CD14-positive monocyte (primary cell): Measurements from ENCODE around the gene BCAN. TPM values are rescaled to one million over a fixed set of nuclear protein-coding genes. Genes with fewer than 3 reads are reported as not detected.

Experiments used
- DNase-seq, 3 donors: peaks; one replicate each; pipeline ENCODE4 v3.0.0-alpha.2; 2011 to 2022
- H2AFZ ChIP-seq: 2 replicates; pipeline ENCODE4 v1.6.0; 2012; ENCODE audit warnings: mild to moderate bottlenecking, low read depth, low read length, inconsistent platforms; ENCODE audit not compliant: insufficient read depth, poor library complexity, severe bottlenecking
- H3K27ac ChIP-seq, 2 donors: 1 replicate in 1 of 2; 2 replicates in 1 of 2; pipeline ENCODE4 v1.5.1; 2012 to 2013; ENCODE audit warnings: low read length in 2 of 2, control low read depth in 1 of 2, inconsistent platforms in 1 of 2, low read depth in 1 of 2, mild to moderate bottlenecking in 1 of 2
- H3K27me3 ChIP-seq, 2 donors: one replicate each; pipeline versions ENCODE4 v1.6.0 to v1.6.1; 2011 to 2013; ENCODE audit warnings: low read length in 2 of 2; ENCODE audit not compliant: control insufficient read depth in 2 of 2, insufficient read depth in 2 of 2
- H3K36me3 ChIP-seq, 2 donors: replicated peaks in 1 of 2; 1 replicate in 1 of 2; 2 replicates in 1 of 2; pipeline versions ENCODE4 v1.5.1 to v1.6.1; 2012 to 2013; ENCODE audit warnings: low read length in 2 of 2, control low read depth in 1 of 2, inconsistent platforms in 1 of 2, mild to moderate bottlenecking in 1 of 2; ENCODE audit not compliant: insufficient read depth in 2 of 2, control insufficient read depth in 1 of 2
- H3K4me1 ChIP-seq, 2 donors: 1 replicate in 1 of 2; 2 replicates in 1 of 2; pipeline versions ENCODE4 v1.5.1 to v1.6.1; 2012 to 2013; ENCODE audit warnings: low read length in 2 of 2, control low read depth in 1 of 2, inconsistent platforms in 1 of 2, mild to moderate bottlenecking in 1 of 2, moderate library complexity in 1 of 2; ENCODE audit not compliant: insufficient read depth in 2 of 2, control insufficient read depth in 1 of 2
- H3K4me2 ChIP-seq: replicated peaks from 2 replicates; pipeline ENCODE3; 2012; ENCODE audit warnings: low read length, moderate library complexity, mild to moderate bottlenecking; ENCODE audit not compliant: poor library complexity, severe bottlenecking; ENCODE audit errors: extremely low read depth
- H3K4me3 ChIP-seq, 3 experiments: fragments of 200-600 bp in 1 of 3; sonication (generic) in 1 of 3; replicated peaks in 1 of 3; 1 replicate in 2 of 3; 2 replicates in 1 of 3; pipeline ENCODE4 v1.5.1; 2011 to 2013; ENCODE audit warnings: low read length in 3 of 3, mild to moderate bottlenecking in 3 of 3, control low read depth in 2 of 3, low read depth in 2 of 3, inconsistent platforms in 1 of 3, moderate library complexity in 1 of 3
- H3K79me2 ChIP-seq: 2 replicates; pipeline ENCODE4 v1.6.0; 2012; ENCODE audit warnings: mild to moderate bottlenecking, control low read depth, inconsistent platforms, low read length, moderate library complexity; ENCODE audit not compliant: insufficient read depth
- H3K9ac ChIP-seq: 2 replicates; pipeline ENCODE4 v1.6.0; 2017; ENCODE audit warnings: low read length, mild to moderate bottlenecking; ENCODE audit not compliant: insufficient read depth, poor library complexity, severe bottlenecking
- H3K9me3 ChIP-seq, 2 donors: replicated peaks in 1 of 2; 1 replicate in 1 of 2; 2 replicates in 1 of 2; pipeline versions ENCODE4 v1.5.1 to v1.6.1; 2012 to 2013; ENCODE audit warnings: low read length in 2 of 2, control low read depth in 1 of 2; ENCODE audit not compliant: control insufficient read depth in 1 of 2, insufficient read depth in 1 of 2
- H4K20me1 ChIP-seq: 2 replicates; pipeline ENCODE4 v1.6.0; 2012; ENCODE audit warnings: mild to moderate bottlenecking, low read length, control low read depth, moderate library complexity; ENCODE audit not compliant: insufficient read depth
- H3K27ac Mint-ChIP-seq, 7 donors: one replicate each; pipeline ENCODE4 v1.8.0; 2020; ENCODE audit warnings: mild to moderate bottlenecking in 7 of 7, mixed read lengths in 7 of 7, moderate library complexity in 6 of 7, inconsistent platforms in 2 of 7
- H3K27me3 Mint-ChIP-seq, 3 donors: one replicate each; pipeline ENCODE4 v1.8.0; 2021 to 2022; ENCODE audit warnings: low read depth in 3 of 3, mild to moderate bottlenecking in 3 of 3, mixed read lengths in 3 of 3, moderate library complexity in 3 of 3, inconsistent platforms in 1 of 3
- H3K36me3 Mint-ChIP-seq, 2 donors: one replicate each; pipeline ENCODE4 v1.8.0; 2020; ENCODE audit warnings: mixed read lengths in 2 of 2, inconsistent platforms in 1 of 2, mild to moderate bottlenecking in 1 of 2
- H3K4me1 Mint-ChIP-seq: one replicate; pipeline ENCODE4 v1.8.0; 2020; ENCODE audit warnings: mild to moderate bottlenecking, mixed read lengths
- H3K4me3 Mint-ChIP-seq, 2 donors: one replicate each; pipeline ENCODE4 v1.8.0; 2020; ENCODE audit warnings: mild to moderate bottlenecking in 2 of 2, mixed read lengths in 2 of 2, moderate library complexity in 1 of 2
- H3K9me3 Mint-ChIP-seq, 7 donors: one replicate each; pipeline ENCODE4 v1.8.0; 2020 to 2022; ENCODE audit warnings: mixed read lengths in 7 of 7, mild to moderate bottlenecking in 6 of 7, moderate library complexity in 6 of 7, inconsistent platforms in 2 of 7
- WGBS: methylation state at CpG from one replicate; pipeline ENCODE4 v1.1.5; 2013; ENCODE audit warnings: missing lambda C conversion rate; ENCODE audit not compliant: insufficient coverage; 5-methylcytosine and 5-hydroxymethylcytosine counted together
- intact Hi-C, 2 donors: fragments of 100-400 bp; cut with micrococcal nuclease; formaldehyde crosslinking; loops; one replicate each; pipeline versions ENCODE4 v1.15.0 to v1.15.1; 2023
- polyA plus RNA-seq, 3 donors: library from polyadenylated mRNA; depleted of rRNA in 1 of 3; unstranded in 2 of 3; stranded (reverse) in 1 of 3; fragments of 300-500 nt in 2 of 3; fragments of >200 nt in 1 of 3; fragmentation: Illumina TruSeq in 2 of 3; gene quantifications; 1 replicate in 2 of 3; 2 replicates in 1 of 3; pipeline ENCODE4 v1.2.3, GENCODE V29; 2012 to 2021
- TF ChIP-seq, protein P1 (sequence below): fragments of 200-600 bp; IDR thresholded peaks from one replicate; pipeline ENCODE4 v1.8.0; 2022; ENCODE audit warnings: antibody characterized with exemption, mild to moderate bottlenecking

BCAN gene
- polyA plus RNA-seq, 3 donors = not detected

DNA sequence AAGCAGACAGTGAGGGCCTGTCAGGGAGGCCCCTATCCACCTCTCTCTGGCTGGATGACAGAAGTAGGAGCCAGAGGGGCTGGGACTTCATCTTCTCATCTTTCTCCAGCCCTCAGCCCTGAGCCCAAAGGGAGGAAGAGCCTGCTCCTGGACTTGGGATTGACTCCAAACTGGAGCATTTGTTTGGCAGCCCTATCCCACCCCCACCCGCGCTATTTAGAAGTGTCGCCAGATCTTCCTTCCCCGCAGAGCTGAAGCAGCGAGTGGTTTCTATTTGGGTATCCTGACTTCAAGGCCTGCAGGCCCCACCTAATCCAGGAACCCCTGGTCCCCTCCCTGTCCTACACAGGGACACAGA lies 25.7 kb downstream of the BCAN start:
- no peaks in the 10 kb centered on the region for H4K20me1 ChIP-seq
- no peak overlapping the region for H3K4me3 Mint-ChIP-seq
- no peaks in the 10 kb centered on the region for H3K36me3 ChIP-seq
- peaks cover 0 to 4% (median 0%) of the 10 kb centered on the region in 7 donors for H3K9me3 Mint-ChIP-seq
- H3K36me3 Mint-ChIP-seq = no peaks in the 10 kb centered on the region
- intact Hi-C loops = no loop called here
- no peak overlapping the region for H3K27ac ChIP-seq
- no peak overlapping the region for H3K27ac Mint-ChIP-seq
- no peaks in the 10 kb centered on the region for H3K79me2 ChIP-seq
- peaks cover 30% of the 10 kb centered on the region for H3K4me1 Mint-ChIP-seq
- H3K4me2 ChIP-seq = no peak overlapping the region
- DNase-seq = no peak
- H3K4me3 ChIP-seq = no peak overlapping the region
- H3K4me1 ChIP-seq = peaks cover 28 to 39% of the 10 kb centered on the region in 2 donors
- no peaks in the 10 kb centered on the region for H3K9me3 ChIP-seq
- no peak overlapping the region for H2AFZ ChIP-seq
- H3K27me3 Mint-ChIP-seq = peaks cover 30 to 60% (median 30%) of the 10 kb centered on the region in 3 donors
- TF ChIP-seq, protein P1, sequence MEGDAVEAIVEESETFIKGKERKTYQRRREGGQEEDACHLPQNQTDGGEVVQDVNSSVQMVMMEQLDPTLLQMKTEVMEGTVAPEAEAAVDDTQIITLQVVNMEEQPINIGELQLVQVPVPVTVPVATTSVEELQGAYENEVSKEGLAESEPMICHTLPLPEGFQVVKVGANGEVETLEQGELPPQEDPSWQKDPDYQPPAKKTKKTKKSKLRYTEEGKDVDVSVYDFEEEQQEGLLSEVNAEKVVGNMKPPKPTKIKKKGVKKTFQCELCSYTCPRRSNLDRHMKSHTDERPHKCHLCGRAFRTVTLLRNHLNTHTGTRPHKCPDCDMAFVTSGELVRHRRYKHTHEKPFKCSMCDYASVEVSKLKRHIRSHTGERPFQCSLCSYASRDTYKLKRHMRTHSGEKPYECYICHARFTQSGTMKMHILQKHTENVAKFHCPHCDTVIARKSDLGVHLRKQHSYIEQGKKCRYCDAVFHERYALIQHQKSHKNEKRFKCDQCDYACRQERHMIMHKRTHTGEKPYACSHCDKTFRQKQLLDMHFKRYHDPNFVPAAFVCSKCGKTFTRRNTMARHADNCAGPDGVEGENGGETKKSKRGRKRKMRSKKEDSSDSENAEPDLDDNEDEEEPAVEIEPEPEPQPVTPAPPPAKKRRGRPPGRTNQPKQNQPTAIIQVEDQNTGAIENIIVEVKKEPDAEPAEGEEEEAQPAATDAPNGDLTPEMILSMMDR = no peak
- WGBS = no CpG with 5 or more reads among the region's 5 CpGs
- H3K9ac ChIP-seq = no peak overlapping the region
- H3K27me3 ChIP-seq = peaks cover 0 to 16% of the 10 kb centered on the region in 2 donors

DNA sequence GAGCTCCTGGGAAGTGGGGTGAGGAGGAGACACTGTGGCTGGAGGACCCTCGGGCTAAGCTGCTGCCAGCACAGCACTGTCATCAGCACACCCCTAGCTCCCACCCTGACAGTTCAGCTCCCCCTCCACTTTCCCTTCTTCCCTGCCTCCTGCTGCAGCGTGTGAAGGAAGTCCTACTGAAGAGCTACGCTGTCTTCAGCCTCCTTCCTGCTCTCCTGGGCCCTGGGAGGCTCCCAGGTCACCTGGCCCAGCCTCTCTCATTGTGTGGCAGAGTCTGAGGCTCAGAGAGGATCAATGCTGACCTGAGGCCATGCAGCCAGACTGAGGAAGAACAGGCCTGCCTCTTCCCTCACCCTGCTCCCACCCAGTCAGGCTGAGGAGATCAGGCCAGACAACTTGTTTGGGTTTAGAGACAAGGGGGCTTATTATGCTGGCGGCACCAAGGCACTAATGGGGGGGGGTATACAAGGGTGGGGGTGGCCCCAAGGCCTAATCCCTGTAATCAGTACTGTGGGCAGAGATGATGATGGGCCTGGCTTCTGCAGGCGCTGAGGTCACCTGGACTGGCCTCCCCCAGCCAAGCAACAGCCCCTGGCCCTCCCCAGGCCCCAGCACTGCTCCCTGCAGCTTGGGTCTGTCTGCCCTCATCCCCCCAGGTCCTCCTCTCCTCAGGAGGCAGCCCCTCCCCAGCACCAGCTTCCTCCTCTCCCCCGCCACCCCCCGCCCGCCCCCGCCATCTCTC lies 26.2 kb downstream of the BCAN start:
- Mint-ChIP-seq H3K36me3 (no peaks in the 10 kb centered on the region), H3K4me3 (no peak overlapping the region), H3K4me1 (peaks cover 25% of the 10 kb centered on the region), H3K27me3 (peaks cover 33 to 65% (median 36%) of the 10 kb centered on the region in 3 donors), H3K9me3 (peaks cover 0 to 4% (median 0%) of the 10 kb centered on the region in 7 donors), H3K27ac (no peak overlapping the region)
- Histone ChIP-seq H3K9me3 (no peaks in the 10 kb centered on the region), H3K9ac (no peak overlapping the region), H3K79me2 (no peaks in the 10 kb centered on the region), H3K27ac (no peak overlapping the region), H2AFZ (no peak overlapping the region), H3K4me3 (no peak overlapping the region), H3K27me3 (peaks cover 0 to 21% of the 10 kb centered on the region in 2 donors), H3K4me2 (no peak overlapping the region), H4K20me1 (no peaks in the 10 kb centered on the region), H3K36me3 (no peaks in the 10 kb centered on the region), H3K4me1 (peaks cover 22 to 33% of the 10 kb centered on the region in 2 donors)
- intact Hi-C loops = no loop called here
- WGBS = 94% methylated on average over 2 of the region's 9 CpGs
- DNase-seq = no peak
- TF ChIP-seq, protein P1 = no peak
